H1 (cell line): ENCODE measurements around the gene DOK6. TPM values are rescaled to one million over a fixed set of nuclear protein-coding genes. Genes with fewer than 3 reads are reported as not detected.

Source experiments
- CTCF ChIA-PET: fragments of 300-600 bp; sonication (Branson Sonifier 250); formaldehyde crosslinking; loops from one replicate; lab custom pipeline; 2021; ENCODE audit not compliant: partially characterized antibody; lab: Charles Lee
- POLR2A ChIA-PET: fragments of 300-600 bp; sonication (Branson Sonifier 250); formaldehyde crosslinking; loops from one replicate; lab custom pipeline; 2021; ENCODE audit warnings: inconsistent platforms; ENCODE audit not compliant: partially characterized antibody; lab: Charles Lee
- DNase-seq, 2 experiments: peaks; one replicate each; pipeline versions ENCODE4 v3.0.0 to v3.0.0-alpha.2; 2010 to 2022; ENCODE audit warnings: low spot score in 2 of 2, low read depth in 1 of 2, mixed read lengths in 1 of 2
- FAIRE-seq: peaks from 2 replicates; lab custom pipeline; 2011; peaks lifted over from hg19 to GRCh38; lab: Jason Lieb, UNC
- H2AFZ ChIP-seq: 2 replicates; pipeline ENCODE4 v1.8.1; 2012; ENCODE audit warnings: low read length, inconsistent platforms
- H2AK5ac ChIP-seq: 2 replicates; pipeline ENCODE4 v1.6.1; 2013; ENCODE audit warnings: low read depth, low read length
- H2BK120ac ChIP-seq: replicated peaks from 2 replicates; pipeline ENCODE3; 2013; ENCODE audit warnings: low read depth, low read length, inconsistent platforms
- H2BK12ac ChIP-seq: 2 replicates; pipeline ENCODE4 v1.6.1; 2013; ENCODE audit warnings: low read depth, low read length
- H2BK15ac ChIP-seq: 2 replicates; pipeline ENCODE4 v1.6.1; 2013; ENCODE audit warnings: low read length
- H2BK20ac ChIP-seq: 2 replicates; pipeline ENCODE4 v1.6.1; 2013; ENCODE audit warnings: low read length
- H2BK5ac ChIP-seq: 2 replicates; pipeline ENCODE4 v1.6.1; 2013; ENCODE audit warnings: low read depth, low read length
- H3K14ac ChIP-seq: 2 replicates; pipeline ENCODE4 v1.6.1; 2013; ENCODE audit warnings: inconsistent platforms; ENCODE audit not compliant: insufficient read length
- H3K18ac ChIP-seq: 2 replicates; pipeline ENCODE4 v1.6.1; 2013; ENCODE audit warnings: low read length; ENCODE audit errors: extremely low read depth
- H3K23ac ChIP-seq: 2 replicates; pipeline ENCODE4 v1.6.1; 2013; ENCODE audit warnings: inconsistent platforms; ENCODE audit not compliant: insufficient read length
- H3K23me2 ChIP-seq: 2 replicates; pipeline ENCODE4 v1.6.1; 2013; ENCODE audit warnings: low read depth, low read length
- H3K27ac ChIP-seq: 2 replicates; pipeline ENCODE4 v1.6.1; 2011; ENCODE audit warnings: low read depth, low read length, inconsistent platforms
- H3K27me3 ChIP-seq, 4 experiments: replicated peaks in 1 of 4; 1 replicate in 1 of 4; 2 replicates in 3 of 4; pipeline versions ENCODE4 v1.6.1 to v1.8.1; 2011 to 2013; ENCODE audit warnings: low read length in 3 of 4, mild to moderate bottlenecking in 3 of 4, inconsistent platforms in 2 of 4, mixed read lengths in 2 of 4, moderate library complexity in 1 of 4; ENCODE audit not compliant: control insufficient read depth in 3 of 4, insufficient read depth in 3 of 4; ENCODE audit errors: extremely low read depth in 1 of 4
- H3K36me3 ChIP-seq, 4 experiments: 2 replicates each; pipeline versions ENCODE4 v1.6.1 to v1.8.1; 2011 to 2013; ENCODE audit warnings: mild to moderate bottlenecking in 4 of 4, low read length in 3 of 4, moderate library complexity in 2 of 4, control low read depth in 1 of 4, inconsistent platforms in 1 of 4; ENCODE audit not compliant: insufficient read depth in 4 of 4, control insufficient read depth in 2 of 4
- H3K4ac ChIP-seq: replicated peaks from 2 replicates; pipeline ENCODE3; 2013; ENCODE audit warnings: low read length, low read depth, mixed read lengths, inconsistent platforms; ENCODE audit not compliant: insufficient read length
- H3K4me1 ChIP-seq, 4 experiments: replicated peaks in 1 of 4; 1 replicate in 1 of 4; 2 replicates in 3 of 4; pipeline versions ENCODE4 v1.6.1 to v1.8.1; 2011 to 2013; ENCODE audit warnings: low read length in 3 of 4, inconsistent platforms in 2 of 4, mixed read lengths in 1 of 4; ENCODE audit not compliant: insufficient read depth in 4 of 4, control insufficient read depth in 3 of 4
- H3K4me2 ChIP-seq, 2 experiments: 2 replicates each; pipeline versions ENCODE4 v1.6.1 to v1.8.1; 2011 to 2013; ENCODE audit warnings: low read depth in 2 of 2, low read length in 2 of 2, control low read depth in 1 of 2, inconsistent platforms in 1 of 2, mild to moderate bottlenecking in 1 of 2; ENCODE audit not compliant: insufficient read depth in 1 of 2
- H3K4me3 ChIP-seq, 4 experiments: fragments of 200-600, 300-600 bp in 1 of 4; sonication (generic), shearing (Covaris generic), sonication (Bioruptor Twin) in 1 of 4; 2 replicates each; pipeline versions ENCODE4 v1.5.1 to v1.8.1; 2011 to 2016; ENCODE audit warnings: low read length in 4 of 4, low read depth in 3 of 4, control low read depth in 2 of 4, inconsistent platforms in 2 of 4, mild to moderate bottlenecking in 2 of 4, mixed read lengths in 1 of 4, moderate library complexity in 1 of 4; ENCODE audit not compliant: insufficient read depth in 2 of 4; ENCODE audit errors: extremely low read depth in 1 of 4
- H3K56ac ChIP-seq: replicated peaks from 2 replicates; pipeline ENCODE3; 2013; ENCODE audit warnings: low read depth, mild to moderate bottlenecking, mixed read lengths, low read length, inconsistent platforms; ENCODE audit not compliant: insufficient read length
- H3K79me1 ChIP-seq: 2 replicates; pipeline ENCODE4 v1.6.1; 2013; ENCODE audit warnings: low read depth, low read length, control low read depth
- H3K79me2 ChIP-seq, 2 experiments: 2 replicates each; pipeline versions ENCODE4 v1.6.1 to v1.8.1; 2012 to 2013; ENCODE audit warnings: low read length in 2 of 2, mild to moderate bottlenecking in 2 of 2, inconsistent platforms in 1 of 2; ENCODE audit not compliant: insufficient read depth in 2 of 2, control insufficient read depth in 1 of 2
- H3K9ac ChIP-seq, 4 experiments: replicated peaks in 1 of 4; 1 replicate in 1 of 4; 2 replicates in 3 of 4; pipeline versions ENCODE4 v1.6.1 to v1.8.1; 2011 to 2013; ENCODE audit warnings: low read depth in 3 of 4, low read length in 3 of 4, control low read depth in 2 of 4, mild to moderate bottlenecking in 2 of 4, moderate library complexity in 2 of 4, inconsistent platforms in 1 of 4; ENCODE audit errors: extremely low read depth in 1 of 4
- H3K9me3 ChIP-seq, 2 experiments: 2 replicates each; pipeline versions ENCODE4 v1.6.1 to v1.8.1; 2012 to 2013; ENCODE audit warnings: mild to moderate bottlenecking in 2 of 2, moderate library complexity in 2 of 2, control low read depth in 1 of 2, inconsistent platforms in 1 of 2, low read depth in 1 of 2, low read length in 1 of 2, mixed read lengths in 1 of 2; ENCODE audit not compliant: insufficient read depth in 2 of 2
- H4K20me1 ChIP-seq, 2 experiments: replicated peaks in 1 of 2; 2 replicates each; pipeline versions ENCODE3 to v1.8.1; 2011 to 2013; ENCODE audit warnings: inconsistent platforms in 2 of 2, low read length in 2 of 2, mild to moderate bottlenecking in 1 of 2; ENCODE audit not compliant: insufficient read depth in 2 of 2, control insufficient read depth in 1 of 2
- H4K5ac ChIP-seq: 2 replicates; pipeline ENCODE4 v1.6.1; 2013; ENCODE audit warnings: low read length, low read depth, mixed read lengths, inconsistent platforms; ENCODE audit not compliant: insufficient read length
- H4K8ac ChIP-seq: 2 replicates; pipeline ENCODE4 v1.8.0; 2013; ENCODE audit warnings: mild to moderate bottlenecking, moderate library complexity, low read length, inconsistent platforms; ENCODE audit not compliant: insufficient read depth; ENCODE audit errors: extremely low read depth
- H4K91ac ChIP-seq: replicated peaks from 2 replicates; pipeline ENCODE3; 2013; ENCODE audit warnings: low read length, mixed read lengths, inconsistent platforms; ENCODE audit not compliant: insufficient read length
- E2F6 ChIP-seq: IDR thresholded peaks from 2 replicates; pipeline ENCODE4 v1.6.1; 2012; ENCODE audit warnings: inconsistent platforms
- JUND ChIP-seq: IDR thresholded peaks from 2 replicates; pipeline ENCODE4 v1.6.1; 2011; ENCODE audit warnings: mild to moderate bottlenecking, improper control_type of control experiment, low read length
- KDM4A ChIP-seq: IDR thresholded peaks from one replicate; pipeline ENCODE4 v1.7.1; 2012; ENCODE audit warnings: low read depth, mild to moderate bottlenecking, moderate library complexity, low read length, inconsistent platforms; ENCODE audit not compliant: severe bottlenecking
- PHF8 ChIP-seq: fragments of 200-600 bp; sonication (generic); conservative IDR thresholded peaks from 2 replicates; pipeline ENCODE4 v1.7.1; 2012; ENCODE audit warnings: low read depth, mild to moderate bottlenecking, inconsistent platforms, low read length, moderate library complexity
- SIN3A ChIP-seq, 2 experiments: IDR thresholded peaks in 1 of 2; conservative IDR thresholded peaks in 1 of 2; 2 replicates each; pipeline ENCODE4 v1.6.1; 2011 to 2012; ENCODE audit warnings: low read length in 2 of 2, improper control_type of control experiment in 1 of 2, low read depth in 1 of 2, mild to moderate bottlenecking in 1 of 2
- WGBS, 2 experiments: shearing (Covaris generic) in 1 of 2; methylation state at CpG; one replicate each; pipeline versions ENCODE4 v1.1.6 to v1.1.7; 2013 to 2015; ENCODE audit warnings: low lambda C conversion rate in 2 of 2, mixed read lengths in 2 of 2, inconsistent platforms in 1 of 2, low coverage in 1 of 2, missing lambda C conversion rate in 1 of 2; ENCODE audit not compliant: insufficient replicate concordance in 2 of 2, insufficient coverage in 1 of 2, insufficient read length in 1 of 2; ENCODE audit errors: extremely low coverage in 1 of 2, missing lambda C conversion rate in 1 of 2; 5-methylcytosine and 5-hydroxymethylcytosine counted together
- polyA plus RNA-seq, 7 experiments: library from polyadenylated mRNA; depleted of rRNA in 3 of 7; stranded (reverse) in 5 of 7; unstranded in 2 of 7; fragments of >200 nt in 5 of 7; fragments of 200-250 nt in 2 of 7; gene quantifications; 1 replicate in 5 of 7; 2 replicates in 1 of 7; 4 replicates in 1 of 7; pipeline versions ENCODE4 v1.2.1 to v1.2.3, GENCODE V29; 2011 to 2013; ENCODE audit warnings: missing spikeins in 2 of 7, mixed read lengths in 2 of 7
- total RNA-seq: library from RNA; stranded (reverse); fragmentation: NEBNext Ultra II Directional; extraction: Animal tissue kit (Norgen Biotek cat#: 25700); gene quantifications from 2 replicates; pipeline ENCODE4 v1.2.1, GENCODE V29; 2021
- TF ChIP-seq, protein P1 (sequence below), 3 experiments: IDR thresholded peaks; 1 replicate in 2 of 3; 2 replicates in 1 of 3; pipeline versions ENCODE4 v1.5.1 to v1.6.1; 2011; ENCODE audit warnings: low read length in 3 of 3, mild to moderate bottlenecking in 3 of 3, inconsistent platforms in 2 of 3, low read depth in 1 of 3, moderate library complexity in 1 of 3; ENCODE audit not compliant: insufficient read depth in 1 of 3; ENCODE audit errors: control extremely low read depth in 1 of 3

Gene DOK6
- total and polyA plus RNA-seq, 2 of the 8 experiments (the other 6 are each of a cell fraction or from before 2014, with no cell fraction given): 0.33 to 0.50 TPM

- H3K4ac ChIP-seq: no peak overlapping the region
- no peak overlapping the region for H2AK5ac ChIP-seq
- no peak overlapping the region for H4K91ac ChIP-seq
- no peaks in the 10 kb centered on the region for H4K20me1 ChIP-seq
- H3K4me1 ChIP-seq: no peaks in the 10 kb centered on the region
- no peak overlapping the region for H4K5ac ChIP-seq
- no peak overlapping the region for H2BK12ac ChIP-seq
- no peak overlapping the region for H3K4me2 ChIP-seq
- H3K9ac ChIP-seq: no peak overlapping the region
- no peaks in the 10 kb centered on the region for H3K36me3 ChIP-seq
- no peaks in the 10 kb centered on the region for H3K23me2 ChIP-seq
- POLR2A ChIA-PET: no interaction called here
- no peak overlapping the region for H3K27ac ChIP-seq
- H2BK15ac ChIP-seq: no peak overlapping the region
- FAIRE-seq: no peak
- no peak overlapping the region for H2BK5ac ChIP-seq
- TF ChIP-seq PHF8 (no peak), SIN3A (conservative IDR thresholded peaks at IDR 0.05 in 1 of 2, IDR thresholded peaks at IDR 0.05 in 1 of 2; ENCODE audit: low read depth in 1 of 2, low read length in 2 of 2) (no peak), E2F6 (no peak), JUND (no peak), KDM4A (no peak)
- TF ChIP-seq, protein P1, sequence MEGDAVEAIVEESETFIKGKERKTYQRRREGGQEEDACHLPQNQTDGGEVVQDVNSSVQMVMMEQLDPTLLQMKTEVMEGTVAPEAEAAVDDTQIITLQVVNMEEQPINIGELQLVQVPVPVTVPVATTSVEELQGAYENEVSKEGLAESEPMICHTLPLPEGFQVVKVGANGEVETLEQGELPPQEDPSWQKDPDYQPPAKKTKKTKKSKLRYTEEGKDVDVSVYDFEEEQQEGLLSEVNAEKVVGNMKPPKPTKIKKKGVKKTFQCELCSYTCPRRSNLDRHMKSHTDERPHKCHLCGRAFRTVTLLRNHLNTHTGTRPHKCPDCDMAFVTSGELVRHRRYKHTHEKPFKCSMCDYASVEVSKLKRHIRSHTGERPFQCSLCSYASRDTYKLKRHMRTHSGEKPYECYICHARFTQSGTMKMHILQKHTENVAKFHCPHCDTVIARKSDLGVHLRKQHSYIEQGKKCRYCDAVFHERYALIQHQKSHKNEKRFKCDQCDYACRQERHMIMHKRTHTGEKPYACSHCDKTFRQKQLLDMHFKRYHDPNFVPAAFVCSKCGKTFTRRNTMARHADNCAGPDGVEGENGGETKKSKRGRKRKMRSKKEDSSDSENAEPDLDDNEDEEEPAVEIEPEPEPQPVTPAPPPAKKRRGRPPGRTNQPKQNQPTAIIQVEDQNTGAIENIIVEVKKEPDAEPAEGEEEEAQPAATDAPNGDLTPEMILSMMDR (IDR thresholded peaks at IDR 0.05; ENCODE audit: control extremely low read depth in 1 of 3, insufficient read depth in 1 of 3, low read depth in 1 of 3, low read length in 3 of 3): no peak
- TF ChIP-seq, all 59 proteins: peak for 0
- Histone ChIP-seq H3K23ac (no peak overlapping the region), H2BK20ac (no peak overlapping the region), H3K79me2 (no peaks in the 10 kb centered on the region), H2AFZ (peak overlapping the region; percentile 20; the same call in 1 of the 2 replicates), H3K79me1 (no peaks in the 10 kb centered on the region), H4K8ac (no peak overlapping the region), H3K4me3 (no peak overlapping the region), H3K14ac (no peak overlapping the region), H3K27me3 (no peaks in the 10 kb centered on the region), H3K18ac (no peak overlapping the region), H3K56ac (no peak overlapping the region), H3K9me3 (no peaks in the 10 kb centered on the region), H2BK120ac (no peak overlapping the region)
- CTCF ChIA-PET: no interaction called here
- DNase-seq: no peak
- 100% methylated on average over 1 of the region's 1 CpG; no CpG with 5 or more reads in 1 of the 2 experiments for WGBS, 2 experiments
These were observed 47.7 kb upstream of the DOK6 start for GRCh38 chr18:69353023-69353422.
